Breast epithelium (tissue), 4 donors: ENCODE measurements around the gene ANKRD16. TPM values are rescaled to one million over a fixed set of nuclear protein-coding genes. Genes with fewer than 3 reads are reported as not detected.
A peak's percentile ranks its signal among the peaks of the same experiment; 100 is the strongest.

Experiments
- DNase-seq, 2 donors: peaks; one replicate each; pipeline ENCODE4 v3.0.0-alpha.2; 2019; ENCODE audit warnings: low spot score in 2 of 2
- H3K27ac ChIP-seq, 2 donors: fragments of 200-600 bp; sonication (generic) in 1 of 2; one replicate each; pipeline ENCODE4 v1.5.1; 2016 to 2019; ENCODE audit warnings: mild to moderate bottlenecking in 1 of 2
- H3K27me3 ChIP-seq, 2 donors: fragments of 200-600 bp; sonication (generic) in 1 of 2; one replicate each; pipeline versions ENCODE4 v1.5.1 to v1.6.0; 2017 to 2019; ENCODE audit warnings: control low read depth in 1 of 2, mild to moderate bottlenecking in 1 of 2
- H3K36me3 ChIP-seq: fragments of 200-600 bp; one replicate; pipeline ENCODE4 v1.5.1; 2019
- H3K4me1 ChIP-seq, 2 donors: fragments of 200-600 bp; sonication (generic); one replicate each; pipeline ENCODE4 v1.5.1; 2016 to 2019; ENCODE audit warnings: control low read depth in 1 of 2
- H3K4me3 ChIP-seq, 3 donors: fragments of 200-600 bp; sonication (generic); 1 replicate in 2 of 3; 2 replicates in 1 of 3; pipeline ENCODE4 v1.5.1; 2016 to 2019; ENCODE audit warnings: mild to moderate bottlenecking in 3 of 3, moderate library complexity in 2 of 3
- H3K9me3 ChIP-seq, 2 donors: fragments of 200-600 bp; sonication (generic) in 1 of 2; one replicate each; pipeline ENCODE4 v1.5.1; 2016 to 2019; ENCODE audit warnings: control low read depth in 1 of 2
- CTCF ChIP-seq, 3 donors: fragments of 450-650 bp; IDR thresholded peaks; one replicate each; pipeline ENCODE4 v1.5.1; 2016 to 2017; ENCODE audit warnings: antibody characterized with exemption in 3 of 3, mild to moderate bottlenecking in 3 of 3, moderate library complexity in 3 of 3
- POLR2A ChIP-seq: fragments of 450-650 bp; IDR thresholded peaks from one replicate; pipeline ENCODE4 v1.6.1; 2016; ENCODE audit warnings: antibody characterized with exemption, mild to moderate bottlenecking, moderate library complexity
- POLR2AphosphoS5 ChIP-seq, 3 donors: sonication (generic); formaldehyde crosslinking; IDR thresholded peaks; one replicate each; pipeline ENCODE4 v1.6.1; 2017; ENCODE audit warnings: antibody characterized with exemption in 3 of 3
- intact Hi-C: fragments of 100-400 bp; cut with DNase I; formaldehyde crosslinking; loops from one replicate; pipeline ENCODE4 v1.15.1; 2023; ENCODE audit warnings: low total_unique reads
- total RNA-seq, 3 donors: library from RNA; depleted of rRNA; stranded (reverse); fragments of >200 nt; gene quantifications; one replicate each; pipeline ENCODE4 v1.1.0, GENCODE V29; 2016

The ANKRD16 gene
- total RNA-seq, 3 donors from 2014 or later, result 5.9 to 13.1 (median 8.8) TPM

DNA sequence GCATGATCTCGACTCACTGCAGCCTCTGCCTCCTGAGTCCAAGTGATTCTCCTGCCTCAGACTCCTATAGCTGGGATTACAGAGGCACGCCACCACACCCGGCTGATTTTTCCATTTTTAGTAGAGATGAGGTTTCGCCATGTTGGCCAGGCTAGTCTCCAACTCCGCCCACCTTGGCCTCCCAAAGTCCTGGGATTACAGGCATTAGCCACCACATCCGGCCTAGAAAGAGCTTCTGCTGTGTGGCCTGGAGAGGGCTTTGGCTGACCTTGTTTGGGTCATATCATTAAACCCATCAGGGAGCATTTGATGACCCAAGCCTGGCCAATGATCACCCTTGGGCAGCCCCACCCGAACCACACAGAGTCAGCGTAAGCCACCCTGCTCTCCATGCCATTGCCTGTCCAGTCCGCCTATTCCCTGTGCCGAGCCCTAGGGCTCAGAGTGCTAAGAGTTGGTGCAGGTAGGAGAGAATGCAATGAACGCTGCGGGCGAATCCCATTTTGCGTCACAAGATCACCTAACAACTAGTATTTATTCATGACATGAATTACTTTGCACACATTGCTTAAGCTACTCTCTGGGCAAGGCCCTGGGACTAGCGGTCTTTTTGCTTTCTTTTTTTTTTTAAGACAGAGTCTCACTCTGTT, 54.1 kb downstream of the ANKRD16 start:
- intact Hi-C loops, result no loop called here
- DNase-seq, result no peak

GRCh38 chr10:5833814-5834213, 55.9 kb downstream of the ANKRD16 start:
- TF ChIP-seq POLR2A (no peak), CTCF (IDR thresholded peaks at IDR 0.05) (no peak), POLR2AphosphoS5 (IDR thresholded peaks at IDR 0.05) (no peak)
- no peak overlapping the region for H3K4me3 ChIP-seq
- no peak for DNase-seq
- H3K27ac ChIP-seq, result no peak overlapping the region
- H3K4me1 ChIP-seq, result no peaks in the 10 kb centered on the region
- H3K9me3 ChIP-seq, result no peaks in the 10 kb centered on the region
- intact Hi-C loops, result no loop called here
- H3K27me3 ChIP-seq, result no peaks in the 10 kb centered on the region
- no peaks in the 10 kb centered on the region for H3K36me3 ChIP-seq

More for the DNA sequence above, 54.1 kb downstream of the ANKRD16 start:
- TF ChIP-seq POLR2AphosphoS5 (IDR thresholded peaks at IDR 0.05) (no peak), POLR2A (no peak)
- no peaks in the 10 kb centered on the region for H3K27me3 ChIP-seq
- H3K27ac ChIP-seq, result no peak overlapping the region
- H3K9me3 ChIP-seq, result no peaks in the 10 kb centered on the region
- no peaks in the 10 kb centered on the region for H3K4me1 ChIP-seq
- no peak overlapping the region for H3K4me3 ChIP-seq
- no peaks in the 10 kb centered on the region for H3K36me3 ChIP-seq

GRCh38 chr10:5832946-5833345, 56.7 kb downstream of the ANKRD16 start:
- Histone ChIP-seq H3K4me3 (no peak overlapping the region), H3K36me3 (no peaks in the 10 kb centered on the region), H3K4me1 (no peaks in the 10 kb centered on the region), H3K27me3 (no peaks in the 10 kb centered on the region), H3K9me3 (no peaks in the 10 kb centered on the region), H3K27ac (no peak overlapping the region)
- no peak for TF ChIP-seq CTCF (IDR thresholded peaks at IDR 0.05)
- TF ChIP-seq POLR2A, result no peak
- no peak for TF ChIP-seq POLR2AphosphoS5 (IDR thresholded peaks at IDR 0.05)
- peak; percentile 36 to 70 for DNase-seq
- intact Hi-C loops, result no loop called here

GRCh38 chr10:5831446-5831782, 58.3 kb downstream of the ANKRD16 start:
- no peak for DNase-seq
- Histone ChIP-seq H3K4me1 (no peaks in the 10 kb centered on the region), H3K36me3 (no peaks in the 10 kb centered on the region), H3K9me3 (no peaks in the 10 kb centered on the region), H3K27me3 (no peaks in the 10 kb centered on the region), H3K27ac (no peak overlapping the region), H3K4me3 (no peak overlapping the region)
- TF ChIP-seq CTCF (IDR thresholded peaks at IDR 0.05) (no peak), POLR2A (no peak), POLR2AphosphoS5 (IDR thresholded peaks at IDR 0.05) (no peak)
- intact Hi-C loops, result no loop called here

- Histone ChIP-seq H3K27ac (no peak overlapping the region), H3K36me3 (no peaks in the 10 kb centered on the region), H3K4me3 (no peak overlapping the region), H3K27me3 (no peaks in the 10 kb centered on the region), H3K4me1 (no peaks in the 10 kb centered on the region), H3K9me3 (no peaks in the 10 kb centered on the region)
- no peak for TF ChIP-seq CTCF (IDR thresholded peaks at IDR 0.05)
- TF ChIP-seq POLR2AphosphoS5 (IDR thresholded peaks at IDR 0.05), result no peak
- TF ChIP-seq POLR2A, result no peak
- DNase-seq, result no peak
- intact Hi-C loops, result no loop called here
These were observed 58.9 kb downstream of the ANKRD16 start for GRCh38 chr10:5830629-5831445.
